Activated CD4-positive, CD25-positive, alpha-beta regulatory T cell treated with anti-CD3 and anti-CD28 coated beads, Interleukin-2, amount 50 U/mL, for 16 hours (primary cell): ENCODE measurements around the gene CD8B.

ENCODE experiments used
- DNase-seq: peaks from one replicate; pipeline ENCODE4 v3.0.0-alpha.2; 2020; ENCODE audit warnings: low read depth, low spot score

Gene CD8B

DNA sequence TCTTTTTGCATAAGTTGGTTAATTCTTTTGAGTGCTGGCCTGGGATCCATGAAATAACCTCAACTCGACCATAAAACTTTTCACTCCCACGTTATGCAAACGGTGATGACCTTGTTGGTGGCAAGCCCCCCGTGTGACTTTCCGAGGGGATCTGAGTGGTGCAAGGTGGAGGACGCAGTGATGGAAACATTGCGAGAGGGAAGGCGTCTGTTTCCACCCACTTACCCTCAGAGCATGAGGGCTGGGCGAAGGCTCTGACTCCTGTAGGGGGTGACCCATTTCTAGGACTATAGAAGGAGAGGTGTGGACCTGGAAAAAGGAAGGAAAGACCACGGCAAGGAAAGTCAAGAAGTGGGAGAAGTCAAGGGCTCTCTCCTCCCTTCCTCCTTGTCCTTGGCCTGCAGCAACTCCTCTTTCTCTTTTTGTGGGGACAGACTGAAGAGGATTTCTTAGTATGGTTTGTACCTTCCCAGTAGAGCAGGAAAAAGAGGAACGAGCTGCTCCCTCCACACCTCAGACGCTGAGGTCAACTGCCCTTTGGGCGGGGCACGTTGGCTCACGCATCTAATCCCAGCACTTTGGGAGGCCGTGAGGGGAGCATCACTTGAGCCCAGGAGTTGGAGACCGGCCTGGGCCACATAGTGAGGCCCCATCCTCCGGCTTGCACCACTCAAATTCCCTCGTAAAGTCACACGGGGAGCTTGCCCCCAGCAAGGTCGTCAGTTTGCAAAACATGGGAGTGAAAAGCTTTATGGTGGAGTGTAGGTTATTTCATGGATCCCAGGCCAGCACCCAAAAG is 55.4 kb downstream of the CD8B start:
- no peak for DNase-seq

DNA sequence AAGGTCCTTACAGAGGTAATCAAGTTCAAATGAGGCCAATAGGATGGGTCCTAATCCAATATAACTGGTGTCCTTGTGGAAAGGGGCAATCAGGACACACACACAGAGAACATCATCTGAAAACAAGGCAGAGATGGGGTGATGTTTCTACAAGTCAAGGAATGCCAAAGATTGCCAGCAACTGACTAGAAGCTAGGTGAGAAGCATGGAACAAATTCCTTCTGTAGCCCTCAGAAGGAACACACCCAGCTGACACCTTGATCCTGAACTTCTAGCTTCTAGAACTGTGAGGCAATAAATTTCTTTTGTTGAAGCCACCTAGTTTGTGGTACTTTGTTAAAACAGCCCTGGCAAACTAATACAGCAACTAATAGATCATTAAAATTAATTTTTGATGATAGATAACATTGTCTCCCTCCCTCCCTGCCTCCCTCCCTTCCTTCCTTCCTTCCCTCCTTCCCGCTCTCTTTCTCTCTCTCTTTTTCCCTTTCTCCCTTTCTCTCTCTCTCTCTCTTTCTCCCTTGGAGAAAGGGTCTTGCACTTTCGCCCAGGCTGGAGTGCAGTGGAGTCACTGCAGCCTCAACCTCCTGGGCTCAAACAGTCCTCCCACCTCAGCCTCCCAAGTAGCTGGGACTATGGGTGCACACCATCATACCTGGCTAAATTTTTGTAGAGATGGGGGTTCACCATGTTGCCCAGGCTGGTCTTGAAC is 60.7 kb downstream of the CD8B start:
- no peak for DNase-seq

DNA sequence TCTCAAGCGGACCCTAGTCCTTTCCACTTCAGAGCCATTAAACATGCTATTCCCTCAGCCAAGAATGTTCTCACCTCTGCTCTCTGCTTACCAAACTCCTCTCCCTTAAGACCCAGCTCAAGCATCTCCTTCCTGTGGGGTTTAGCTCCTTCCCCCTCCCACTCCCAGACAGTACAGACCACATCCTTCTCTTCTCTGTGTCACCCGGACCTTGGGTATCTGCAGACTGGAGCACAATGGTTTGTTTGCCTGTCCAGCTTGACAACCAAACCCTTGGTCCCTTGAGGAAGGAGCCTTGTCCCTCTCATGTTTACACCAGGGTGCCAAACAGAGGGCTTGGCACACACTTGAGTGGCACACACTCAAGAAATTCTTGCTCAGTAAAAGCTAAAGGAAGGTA is 66.8 kb downstream of the CD8B start:
- DNase-seq: no peak

DNA sequence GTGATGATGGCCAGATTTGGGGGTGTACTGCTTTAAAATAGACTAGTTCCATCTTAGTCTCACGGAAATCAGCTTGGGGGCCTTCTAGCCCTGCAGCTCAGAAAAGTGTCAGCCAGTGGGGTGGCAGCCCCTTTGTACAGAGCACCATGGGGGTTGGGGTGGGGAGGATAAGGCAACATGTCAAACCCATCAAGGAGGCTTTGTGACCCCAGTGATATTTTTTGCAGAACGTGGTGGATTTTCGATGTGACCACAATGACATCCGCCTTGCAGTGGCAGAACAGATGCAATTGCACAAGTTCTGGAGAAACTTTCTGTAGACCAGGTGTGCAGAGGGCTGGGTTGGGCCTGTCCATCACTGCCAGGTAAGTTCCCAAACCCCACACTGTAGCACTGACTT is 67.9 kb downstream of the CD8B start:
- DNase-seq: no peak

DNA sequence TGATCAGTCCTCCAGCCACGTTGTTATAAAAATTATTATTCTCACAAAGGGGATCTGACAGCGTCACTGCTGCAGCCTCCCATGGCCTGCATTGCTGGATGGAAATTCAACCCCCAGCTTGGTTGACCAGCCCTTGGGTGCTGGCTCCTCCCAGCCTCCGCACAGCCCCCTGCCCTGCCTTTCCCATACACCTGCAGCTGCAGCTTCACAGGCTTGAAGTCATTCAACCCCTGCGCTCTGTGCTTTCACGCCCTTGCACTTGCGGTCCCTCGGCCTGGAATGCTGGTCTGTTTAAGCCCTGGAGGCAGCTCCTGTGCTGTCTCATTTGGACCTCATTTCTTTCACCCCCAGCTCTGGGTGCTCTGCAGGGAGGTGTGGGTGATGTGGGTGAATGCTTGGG is 70.1 kb downstream of the CD8B start:
- no peak for DNase-seq

DNA sequence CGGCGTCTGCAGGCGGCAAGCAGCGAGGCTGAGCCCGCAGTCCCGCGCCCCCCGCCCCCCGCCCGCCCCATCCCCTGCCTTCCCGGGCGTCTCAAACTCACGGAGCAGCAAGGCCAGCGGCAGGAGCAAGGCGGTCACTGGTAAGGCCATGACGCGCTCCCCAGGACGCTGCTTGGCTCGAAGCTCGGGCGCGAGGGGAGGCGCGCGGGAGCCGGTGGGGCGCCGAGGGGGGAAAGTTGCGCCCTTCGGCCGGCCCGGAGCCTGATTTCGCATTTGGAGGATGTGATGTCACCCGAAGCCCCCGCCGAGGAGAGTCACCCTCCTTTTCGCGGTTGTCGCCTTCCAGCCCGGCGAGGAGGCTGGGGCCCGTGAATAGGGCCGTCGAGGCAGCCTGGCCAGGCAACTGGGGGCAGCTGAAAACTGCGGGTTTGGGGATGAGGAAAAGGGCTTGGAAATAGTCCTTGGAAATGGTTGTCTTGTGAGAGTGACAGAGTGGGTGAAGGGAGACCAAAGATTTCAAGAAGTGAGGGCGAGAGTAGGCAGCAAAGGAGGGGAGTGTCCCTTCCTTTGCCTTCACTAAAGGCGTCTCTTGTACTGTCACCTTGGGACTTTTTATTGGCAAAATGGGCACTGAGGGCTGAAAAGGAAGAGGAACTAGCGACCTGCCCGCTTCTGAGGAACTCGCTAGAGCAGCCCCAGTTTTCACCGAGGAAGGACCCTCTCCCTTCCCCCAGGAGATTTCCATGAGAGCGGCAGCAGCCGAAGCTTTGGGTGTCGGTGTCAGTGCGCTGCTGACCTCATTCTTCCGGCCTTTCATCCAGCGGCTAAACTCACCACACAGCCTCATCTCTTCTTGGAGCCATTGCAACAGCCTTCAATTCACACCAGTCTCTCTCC is 70.8 kb downstream of the CD8B start, which contains the start of gene CD8A:
CD8A (minus strand) TSS at position 238 of the 897 bp plus-strand sequence; CDS start at position 150, 88 bp downstream.
- DNase-seq: no peak

DNA sequence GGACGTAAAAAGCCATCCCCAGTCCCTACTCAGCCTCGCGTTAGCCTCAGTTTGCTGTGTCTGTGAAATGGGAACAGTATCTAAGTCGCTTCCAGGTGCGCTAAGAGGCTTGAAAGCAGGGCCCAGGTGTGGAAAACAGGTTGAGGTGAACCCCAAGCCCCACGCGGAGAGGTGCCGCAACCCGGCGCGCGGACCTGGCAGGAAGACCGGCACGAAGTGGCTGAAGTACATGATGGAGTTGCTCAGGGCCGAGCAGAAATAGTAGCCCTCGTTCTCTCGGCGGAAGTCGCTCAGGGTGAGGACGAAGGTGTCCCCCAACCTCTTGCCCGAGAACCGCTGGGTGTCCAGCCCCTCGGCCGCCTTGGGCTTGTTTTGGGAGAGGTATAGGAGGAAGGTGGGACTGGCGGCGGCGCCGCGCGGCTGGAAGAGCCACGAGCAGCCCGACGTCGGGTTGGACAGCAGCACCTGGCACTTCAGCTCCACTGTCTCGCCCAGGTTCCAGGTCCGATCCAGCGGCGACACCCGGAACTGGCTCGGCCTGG is 71.5 kb downstream of the CD8B start:
- DNase-seq: no peak

DNA sequence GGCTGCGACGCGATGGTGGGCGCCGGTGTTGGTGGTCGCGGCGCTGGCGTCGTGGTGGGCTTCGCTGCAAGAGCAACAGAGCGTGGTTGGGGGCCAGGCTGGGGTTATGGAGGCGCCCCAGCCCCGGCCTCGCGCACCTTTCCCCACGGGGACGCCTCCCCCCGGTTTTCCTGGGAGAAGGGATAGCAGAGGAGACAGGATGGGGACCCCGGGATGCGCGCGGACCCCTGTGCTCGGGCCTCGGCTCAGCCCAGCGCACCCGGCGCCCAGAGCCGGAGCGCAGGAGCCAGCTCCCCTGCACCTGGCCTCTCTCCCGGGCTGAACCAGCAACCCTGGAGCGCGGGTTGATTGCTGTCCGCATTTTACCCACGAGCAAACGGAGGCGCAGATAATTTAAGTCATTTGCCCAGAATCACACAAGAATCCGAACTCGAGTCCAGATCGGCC is 72.0 kb downstream of the CD8B start:
- DNase-seq: no peak

DNA sequence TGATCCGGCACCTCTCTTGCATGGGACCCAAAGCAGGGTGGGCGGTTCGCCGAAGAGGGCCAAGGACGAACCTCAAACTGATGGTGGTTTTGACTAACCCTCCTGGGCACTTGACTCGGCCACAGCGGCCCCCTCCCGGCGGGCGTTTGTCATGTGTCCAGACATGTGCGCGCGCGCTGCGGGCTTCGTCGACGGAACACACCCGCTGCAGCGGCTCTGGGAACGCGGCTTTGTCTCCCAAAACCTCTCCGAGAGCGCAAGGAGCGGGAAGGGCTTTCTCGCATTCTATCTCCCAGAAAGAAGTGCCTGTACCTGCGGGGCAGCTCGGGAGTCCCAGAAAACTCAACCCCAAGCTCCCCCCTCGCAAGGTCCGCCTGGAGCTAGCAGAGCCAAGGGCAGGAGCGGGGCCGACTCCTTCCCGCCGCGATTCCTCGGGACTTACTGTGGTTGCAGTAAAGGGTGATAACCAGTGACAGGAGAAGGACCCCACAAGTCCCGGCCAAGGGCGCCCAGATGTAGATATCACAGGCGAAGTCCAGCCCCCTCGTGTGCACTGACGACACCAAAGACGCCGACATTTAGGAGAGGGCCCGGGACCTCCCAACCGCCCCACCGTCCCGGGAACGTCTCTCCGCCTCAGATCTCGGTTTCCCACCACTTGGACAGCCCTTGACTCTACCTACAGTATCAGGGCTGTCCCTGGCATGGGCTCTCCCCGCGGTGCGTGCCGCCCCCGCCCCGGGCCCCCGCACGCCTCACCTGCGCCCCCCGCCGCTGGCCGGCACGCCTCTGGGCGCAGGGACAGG is 72.6 kb downstream of the CD8B start:
- DNase-seq: no peak

DNA sequence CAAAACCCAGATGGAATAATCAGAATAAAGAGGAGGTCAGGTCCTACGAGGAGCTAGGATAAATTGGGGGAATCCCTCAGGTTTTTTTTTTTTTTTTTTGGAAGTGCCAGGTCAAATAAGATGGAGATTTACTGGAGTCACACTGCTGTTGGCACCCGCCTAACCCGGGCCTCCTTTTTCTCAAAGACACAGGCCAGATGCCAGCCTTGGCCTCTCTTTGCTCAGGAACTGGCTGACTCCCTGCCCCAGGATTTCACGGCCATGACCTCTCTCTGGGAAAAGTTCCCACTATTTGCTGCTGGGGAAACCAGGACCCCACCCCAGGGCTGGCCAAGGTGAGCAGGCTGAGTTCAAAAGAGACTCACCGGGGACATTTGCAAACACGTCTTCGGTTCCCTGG is 73.5 kb downstream of the CD8B start:
- no peak for DNase-seq

DNA sequence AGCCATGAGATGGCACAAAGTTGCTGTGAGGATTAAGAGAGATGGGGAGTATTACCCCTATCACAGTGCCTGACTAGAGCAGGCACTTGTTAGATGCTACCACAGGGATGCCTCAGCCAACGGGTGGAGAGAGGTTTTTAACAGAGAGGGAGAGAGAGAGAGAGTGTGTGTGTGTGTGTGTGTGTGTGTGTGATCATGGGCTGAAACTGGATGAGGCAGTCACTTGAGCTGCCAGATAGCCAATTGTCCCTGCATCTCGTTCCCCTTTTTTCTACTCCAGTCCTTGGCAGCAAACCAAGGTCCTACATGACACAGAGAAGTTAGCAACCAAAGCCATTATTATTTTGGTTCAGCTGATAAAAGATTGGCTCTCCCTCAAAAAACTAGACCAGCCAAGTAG is 74.0 kb downstream of the CD8B start:
- DNase-seq: no peak

DNA sequence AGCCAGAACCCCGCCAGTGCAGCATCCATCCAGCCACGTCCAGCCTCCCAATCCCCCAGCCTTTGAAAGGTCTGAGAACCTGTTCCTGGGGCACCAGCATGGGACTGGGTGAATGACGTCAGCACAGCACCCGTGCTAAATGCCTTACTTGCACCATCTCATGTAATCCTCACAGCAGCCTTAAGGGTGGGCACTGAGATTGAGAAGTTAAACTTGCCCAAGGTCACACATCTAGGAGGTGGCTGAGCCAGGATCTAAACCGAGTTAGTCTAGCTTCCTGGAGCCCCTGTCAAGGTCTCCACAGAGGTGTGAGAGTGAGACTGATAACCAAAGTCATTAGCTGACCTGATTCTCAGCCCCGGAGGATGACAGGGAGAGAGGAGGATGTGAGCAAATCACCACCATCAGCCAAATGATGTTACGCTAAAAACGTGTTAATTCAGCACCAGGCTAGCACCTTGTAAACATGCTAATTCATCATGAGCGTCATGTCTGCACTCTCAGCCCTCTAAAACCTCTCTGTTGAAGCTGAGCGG is 75.6 kb downstream of the CD8B start:
- DNase-seq: no peak

DNA sequence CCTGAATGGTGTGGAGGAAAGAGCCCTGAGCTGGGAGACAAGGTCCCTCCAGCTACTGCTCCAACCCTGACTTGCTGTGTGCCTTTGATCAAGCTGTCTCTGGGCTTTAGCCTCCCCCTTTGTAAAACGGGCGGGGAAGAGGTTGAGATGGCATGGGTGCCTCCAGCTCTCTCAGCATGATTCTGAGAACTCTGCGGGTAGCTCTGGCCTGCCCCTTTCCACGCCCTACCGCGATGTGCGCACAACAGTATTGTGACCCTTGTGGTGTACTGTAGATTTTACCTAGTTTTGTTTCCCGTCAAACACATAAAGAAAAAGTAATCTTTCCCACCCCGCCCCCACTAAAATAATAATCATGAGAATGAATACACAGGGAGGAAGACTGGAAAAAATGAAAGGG is 76.2 kb downstream of the CD8B start:
- no peak for DNase-seq

DNA sequence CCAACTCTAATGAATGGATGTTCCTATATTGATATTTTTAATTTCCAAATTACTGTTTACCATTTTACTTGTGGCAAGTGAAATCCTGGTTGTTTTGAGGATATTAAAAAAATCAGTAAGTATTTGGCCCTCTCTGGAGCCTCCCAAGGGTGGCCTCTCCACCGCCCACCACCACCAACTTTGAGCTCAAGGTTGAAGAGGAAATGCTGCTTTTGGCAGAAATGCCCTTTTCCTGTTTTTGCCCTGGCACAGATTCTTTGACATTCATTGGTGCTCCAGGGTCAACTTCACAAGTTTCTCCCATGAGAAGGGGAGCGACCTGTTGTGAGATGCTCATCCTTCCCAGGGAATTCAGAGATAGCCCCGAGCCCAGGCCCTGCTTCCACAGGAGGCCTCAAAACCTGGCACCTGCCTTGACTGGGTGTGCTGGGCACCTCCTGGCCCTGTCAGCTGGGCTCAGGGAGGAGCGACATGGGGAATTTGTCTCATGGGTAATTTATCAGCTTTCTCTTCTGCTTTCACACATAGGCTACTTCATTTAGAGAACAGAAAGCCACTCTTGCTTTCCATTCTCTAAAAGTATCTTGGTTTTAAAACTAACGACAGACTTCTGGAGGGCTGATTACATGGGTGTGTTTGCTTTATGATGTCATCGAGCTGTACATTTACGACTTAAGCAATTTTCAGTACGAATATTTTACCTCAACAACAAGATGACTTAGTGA is 77.9 kb downstream of the CD8B start:
- no peak for DNase-seq

DNA sequence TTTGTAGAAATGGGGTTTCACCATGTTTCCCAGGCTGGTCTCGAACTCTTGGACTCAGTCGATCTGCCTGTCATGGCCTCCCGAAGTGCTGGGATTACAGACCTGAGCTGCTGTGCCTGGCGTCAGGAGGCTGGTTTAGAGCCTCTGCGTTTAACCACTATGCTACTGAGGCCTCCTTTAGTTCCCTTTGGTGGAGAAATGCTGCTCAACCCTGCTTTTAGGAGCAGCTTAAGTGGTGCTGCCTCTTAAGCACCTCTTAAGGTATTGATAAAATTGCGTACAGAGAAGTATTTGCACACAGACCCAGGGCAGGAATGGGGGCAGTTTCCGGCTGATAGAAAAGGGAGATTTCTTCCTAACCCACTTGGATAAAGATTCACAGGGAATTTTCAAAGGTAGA is 78.9 kb downstream of the CD8B start:
- DNase-seq: no peak

DNA sequence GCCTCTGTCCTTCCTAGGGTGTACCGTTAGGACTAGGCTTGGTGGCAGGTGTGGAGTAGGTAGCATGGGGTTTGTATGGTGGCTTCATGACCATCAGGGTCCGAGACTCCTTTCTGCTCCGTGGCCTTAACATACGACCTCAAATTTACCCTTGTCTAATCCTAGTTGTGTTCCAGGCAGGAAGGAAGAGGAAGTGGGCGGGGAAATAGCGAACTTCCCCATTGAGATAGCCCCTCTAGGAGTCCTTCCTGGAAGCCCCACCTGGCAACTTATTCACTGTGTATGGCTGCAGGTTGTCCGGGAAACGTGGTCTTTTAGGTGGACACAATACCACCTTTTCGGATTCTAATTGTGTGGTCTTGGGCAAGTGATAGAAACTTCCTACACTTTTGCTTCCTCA is 80.3 kb downstream of the CD8B start:
- no peak for DNase-seq

DNA sequence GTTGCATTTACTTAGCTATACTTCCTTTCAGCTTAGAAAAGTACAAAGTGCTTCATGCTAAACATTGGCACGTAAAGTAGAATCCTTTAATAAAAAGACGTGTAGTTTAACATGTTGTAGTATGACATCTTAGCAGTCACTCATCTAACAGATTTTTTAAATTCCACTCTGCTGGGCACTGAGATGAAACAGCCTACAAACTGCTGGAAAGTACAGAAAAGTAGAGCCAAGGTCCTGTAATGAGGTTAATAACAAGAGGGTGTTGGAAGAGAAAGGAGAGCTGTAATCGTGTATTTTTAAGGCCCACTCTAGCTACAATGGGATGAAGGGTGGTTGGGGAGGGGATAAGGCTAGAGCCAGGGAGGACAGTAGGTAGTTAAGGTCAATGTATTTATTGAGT is 81.7 kb downstream of the CD8B start:
- no peak for DNase-seq

DNA sequence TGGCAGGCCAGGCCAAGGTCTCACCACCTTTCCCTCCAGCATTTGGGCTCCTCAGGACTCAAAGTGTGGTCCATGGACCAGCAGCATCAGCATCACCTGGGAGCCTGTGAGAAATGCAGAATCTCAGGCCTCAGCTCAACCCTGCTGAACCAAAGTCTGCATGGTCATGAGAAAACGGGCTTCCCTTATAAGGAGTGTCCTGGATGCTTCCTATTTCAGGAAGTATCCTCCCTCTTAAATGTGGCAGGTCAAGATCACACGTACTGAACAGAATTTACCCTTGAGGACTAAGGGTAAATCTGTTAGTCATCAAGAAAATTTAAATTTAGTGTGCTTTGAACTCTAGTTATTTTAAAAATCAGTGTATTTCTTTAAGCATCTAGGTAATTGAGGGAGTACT is 82.7 kb downstream of the CD8B start:
- no peak for DNase-seq

DNA sequence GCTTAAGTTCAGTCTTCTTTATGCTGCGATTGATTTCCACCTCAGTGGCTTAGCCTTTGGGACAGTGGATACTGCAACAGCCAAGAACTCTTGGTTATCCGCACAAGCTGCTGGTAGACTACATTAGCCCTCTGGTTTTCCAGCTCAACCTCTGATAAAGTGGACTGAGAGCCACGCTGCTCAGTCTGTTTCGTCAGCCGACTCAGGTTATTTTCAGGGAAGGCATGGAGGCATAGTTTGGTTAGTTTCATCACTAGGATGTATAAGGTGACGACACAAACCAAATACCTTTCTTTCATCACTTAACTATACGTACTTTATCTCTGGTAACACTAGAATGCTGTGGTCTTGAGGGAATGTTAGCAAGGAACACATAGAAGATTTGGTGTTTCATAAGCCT is 85.2 kb downstream of the CD8B start:
- no peak for DNase-seq

DNA sequence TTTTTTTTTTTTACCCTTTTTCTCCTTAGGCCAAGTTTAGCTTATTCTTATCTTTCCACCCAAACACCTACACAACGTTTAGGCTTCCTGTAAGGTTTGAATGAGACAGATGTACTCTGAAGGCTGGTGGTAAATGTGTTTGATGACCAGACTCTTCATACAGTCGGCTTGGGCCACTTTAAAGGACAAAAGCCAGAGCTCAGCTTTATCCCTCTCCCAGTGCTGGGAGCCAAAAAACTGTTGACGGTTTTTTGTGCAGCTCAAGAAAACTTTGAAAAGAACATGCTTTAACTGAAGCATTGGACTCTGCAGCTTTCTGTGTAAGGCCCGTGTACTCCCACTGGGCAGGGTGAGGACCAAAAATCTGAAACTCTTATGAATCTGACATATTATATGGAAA is 86.3 kb downstream of the CD8B start:
- DNase-seq: no peak
